Activated CD8-positive, alpha-beta memory T cell treated with anti-CD3 and anti-CD28 coated beads, Interleukin-2, amount 50 U/mL, for 1 hour (primary cell): ENCODE measurements around the gene RFX7.

ENCODE experiments used
- DNase-seq: peaks from one replicate; pipeline ENCODE4 v3.0.0-alpha.2; 2020; ENCODE audit errors: extremely low read depth

The RFX7 gene

DNA sequence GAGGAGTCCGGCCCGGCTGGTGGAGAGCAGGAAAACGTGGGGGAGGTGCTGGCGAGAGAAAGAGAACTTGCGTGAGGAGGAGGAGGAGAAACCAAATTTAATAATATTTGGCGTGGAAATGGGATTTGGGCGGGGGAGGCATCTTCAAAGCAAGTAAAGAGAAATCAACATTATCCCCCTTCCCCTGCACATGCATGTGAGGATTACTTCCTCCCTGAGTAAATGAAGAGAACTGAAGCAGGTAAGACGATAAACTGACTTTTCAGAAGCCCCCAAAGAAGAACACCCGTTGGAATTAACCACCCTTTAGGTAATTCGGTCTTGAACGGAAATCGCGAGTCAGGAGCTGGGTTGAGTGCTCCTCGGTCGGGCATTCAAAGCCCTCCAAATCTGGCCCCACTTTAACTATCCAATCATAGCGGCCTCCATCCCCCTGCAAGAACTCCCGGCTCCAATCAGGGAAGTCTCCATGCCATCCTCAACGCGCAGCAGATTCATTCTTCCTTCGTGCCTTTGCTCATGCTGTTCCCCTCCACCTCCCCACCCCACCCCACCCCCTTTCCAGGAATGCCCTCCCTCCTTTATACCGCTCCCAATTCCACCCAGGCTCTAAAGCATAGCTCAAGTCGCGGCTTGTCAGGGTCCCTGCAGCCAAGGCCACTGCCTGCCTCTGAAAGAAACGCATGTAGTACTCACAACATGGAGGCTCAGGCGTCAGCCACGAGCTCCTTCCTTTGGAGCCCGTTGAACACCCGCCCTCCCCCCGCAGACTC is 545 bp upstream of the RFX7 start:
- no peak for DNase-seq

DNA sequence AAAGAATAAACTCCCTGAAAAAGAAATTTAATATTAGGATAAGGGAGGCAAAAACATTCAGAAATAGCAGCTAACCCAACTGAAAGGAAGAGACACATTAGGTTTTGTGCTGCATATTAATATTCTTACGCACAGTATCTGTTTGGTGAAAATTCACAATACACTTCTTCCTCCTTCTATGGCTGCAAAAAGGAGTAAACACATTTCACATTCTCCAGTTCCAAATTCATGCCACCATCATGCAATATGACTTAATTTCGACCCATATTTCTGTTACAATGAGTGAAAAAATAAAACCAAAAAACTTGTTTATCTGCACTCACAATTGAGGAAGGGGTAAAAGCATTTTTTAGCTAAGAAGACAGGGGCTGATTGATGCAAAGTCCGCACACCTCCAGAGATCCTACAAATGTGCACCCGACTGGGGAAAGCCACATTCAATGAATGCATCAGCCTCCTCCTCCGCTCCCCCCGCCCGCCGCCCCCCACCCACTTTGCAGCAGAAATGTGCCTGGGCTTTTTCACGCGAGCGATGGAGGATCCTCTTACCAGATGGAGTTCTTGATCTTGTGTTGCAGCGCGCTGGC is 1.0 kb downstream of the RFX7 start:
- DNase-seq, result no peak

DNA sequence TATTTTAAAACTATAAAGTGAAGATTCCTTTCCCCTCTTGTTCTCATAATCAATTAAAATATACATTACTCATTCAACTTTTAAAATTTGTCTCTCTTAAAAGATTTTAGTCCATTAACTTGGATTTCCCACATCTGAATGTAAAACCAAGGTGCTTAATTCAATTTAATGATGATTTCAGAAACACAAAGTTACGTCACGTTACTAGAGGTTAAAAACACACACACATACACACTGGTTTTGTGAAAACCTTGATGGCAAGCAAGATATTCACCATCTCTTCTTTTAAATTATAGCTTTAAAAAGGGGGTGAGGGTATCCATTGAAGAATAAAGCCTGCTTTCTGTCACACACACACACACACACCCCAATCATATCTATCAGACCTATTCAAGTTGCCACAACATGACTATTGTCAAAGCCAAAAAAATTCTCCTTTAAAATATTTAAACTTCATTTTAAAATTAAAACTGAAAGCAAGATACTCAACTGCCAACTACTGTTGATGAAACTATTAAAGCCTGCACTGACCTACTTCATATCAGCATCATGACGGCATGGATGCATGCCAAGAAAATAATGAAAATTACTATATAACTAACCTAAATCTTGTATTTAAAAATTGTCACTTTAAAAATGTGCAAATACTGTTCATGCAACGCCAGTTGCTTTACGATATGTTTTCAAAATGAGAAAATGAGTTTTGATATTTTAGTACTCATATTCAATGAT is 2.1 kb downstream of the RFX7 start:
- DNase-seq, result no peak

DNA sequence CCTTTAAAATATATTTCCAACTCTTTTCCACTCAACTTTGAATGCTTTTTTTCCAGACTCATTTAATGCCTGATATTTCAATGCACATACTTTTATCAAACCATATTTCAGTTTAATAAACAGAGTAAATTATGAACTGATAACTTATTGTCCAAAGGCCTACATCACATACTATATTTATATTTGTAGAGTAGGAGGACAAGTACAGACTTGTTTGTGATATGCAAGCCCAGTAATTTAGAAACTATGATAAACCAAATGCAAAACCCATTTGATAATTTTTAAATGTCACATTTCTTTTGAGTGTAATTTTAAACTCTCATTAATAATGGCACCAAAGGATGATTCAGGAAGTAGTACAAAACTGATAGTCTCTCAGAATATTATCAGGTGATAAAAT is 3.3 kb downstream of the RFX7 start:
- no peak for DNase-seq

DNA sequence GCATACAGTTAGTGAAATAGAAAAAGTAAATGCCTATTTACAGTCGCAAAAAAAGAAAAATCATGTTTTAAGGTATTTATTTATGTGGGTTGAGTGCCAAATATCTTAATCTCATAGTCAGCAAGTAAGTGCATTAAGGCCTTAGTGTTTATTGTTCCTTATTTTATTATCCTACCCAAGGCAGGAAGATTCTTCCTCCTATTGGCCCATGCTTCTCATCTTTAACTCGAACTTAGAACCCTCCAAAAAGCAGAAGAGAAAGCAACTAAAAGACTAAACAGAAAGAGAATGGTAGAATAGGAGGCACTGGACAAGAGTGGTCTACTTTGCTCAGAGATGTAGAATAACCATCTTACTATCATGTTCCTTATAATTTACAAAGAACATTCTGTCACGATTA is 7.5 kb downstream of the RFX7 start:
- no peak for DNase-seq

DNA sequence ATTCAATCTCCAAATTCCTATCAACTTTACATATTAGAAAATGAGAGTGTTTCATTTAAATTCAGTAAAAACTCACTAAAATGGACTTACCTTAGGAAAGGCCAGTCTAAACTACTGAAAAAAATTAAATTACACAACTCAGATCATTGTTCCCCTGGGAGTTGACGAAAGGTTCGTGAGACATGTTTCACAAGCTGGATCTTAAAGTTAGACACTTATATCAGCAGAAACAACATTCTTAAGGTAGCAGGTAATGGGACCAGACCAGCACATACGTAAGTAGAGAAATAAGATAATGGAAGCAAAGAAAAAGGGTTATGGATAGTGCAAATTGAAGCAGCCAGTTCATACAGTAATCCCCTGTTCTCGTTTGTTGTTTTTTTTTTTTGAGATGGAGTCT is 8.9 kb downstream of the RFX7 start:
- DNase-seq, result no peak

DNA sequence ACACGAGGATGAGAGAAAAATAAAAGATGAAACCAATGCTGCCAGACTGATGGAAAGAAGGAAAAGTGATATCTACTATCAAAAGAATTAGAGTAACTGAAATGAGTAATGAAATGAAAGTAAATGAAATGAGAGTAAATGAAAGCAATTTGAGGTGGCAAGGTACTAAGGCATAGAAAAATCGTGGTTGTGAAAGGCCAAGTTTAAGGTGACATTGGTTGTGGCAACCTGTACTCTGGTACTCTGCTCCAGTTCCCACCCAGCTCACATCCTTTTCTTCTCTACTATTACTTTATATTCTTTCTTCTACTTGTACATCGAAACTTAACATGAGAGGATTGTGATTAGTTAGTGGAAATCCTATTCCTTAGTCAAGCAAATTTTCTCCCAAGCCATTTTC is 10.1 kb downstream of the RFX7 start:
- DNase-seq, result no peak

DNA sequence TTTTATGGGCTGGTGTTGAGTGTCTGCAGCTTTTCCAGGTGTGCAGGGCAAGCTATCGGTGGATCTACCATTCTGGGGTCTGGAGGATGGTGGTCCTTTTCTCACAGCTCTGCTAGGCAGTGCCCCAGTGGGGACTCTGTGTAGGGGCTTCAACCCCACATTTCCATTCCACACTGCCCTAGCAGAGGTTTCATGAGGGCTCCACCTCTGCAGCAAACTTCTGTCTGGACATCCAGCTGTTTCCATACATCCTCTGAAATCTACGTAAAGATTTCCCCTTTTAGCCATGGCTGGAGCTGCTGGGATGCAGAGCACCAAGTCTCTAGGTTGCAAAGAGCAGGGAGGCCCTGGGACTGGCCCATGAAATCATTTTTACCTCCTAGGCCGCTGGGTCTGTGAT is 11.6 kb downstream of the RFX7 start:
- no peak for DNase-seq

DNA sequence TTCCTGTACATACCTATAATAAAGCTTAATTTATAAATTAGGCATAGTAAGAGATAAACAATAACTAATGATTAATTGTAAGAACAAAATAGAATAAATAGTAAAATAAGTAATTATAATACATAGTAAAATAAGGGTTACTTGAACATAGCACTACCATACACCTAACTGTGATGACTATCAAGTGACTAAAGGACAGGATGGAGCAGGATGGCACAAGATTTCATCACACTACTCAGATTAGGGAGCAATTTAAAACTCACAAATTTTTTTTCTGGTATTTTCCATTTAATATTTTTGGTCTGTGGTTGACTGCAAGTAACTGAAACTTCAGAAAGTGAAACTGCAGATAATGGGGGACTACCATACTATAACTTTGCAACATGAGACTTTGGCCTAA is 14.8 kb downstream of the RFX7 start:
- DNase-seq, result no peak

DNA sequence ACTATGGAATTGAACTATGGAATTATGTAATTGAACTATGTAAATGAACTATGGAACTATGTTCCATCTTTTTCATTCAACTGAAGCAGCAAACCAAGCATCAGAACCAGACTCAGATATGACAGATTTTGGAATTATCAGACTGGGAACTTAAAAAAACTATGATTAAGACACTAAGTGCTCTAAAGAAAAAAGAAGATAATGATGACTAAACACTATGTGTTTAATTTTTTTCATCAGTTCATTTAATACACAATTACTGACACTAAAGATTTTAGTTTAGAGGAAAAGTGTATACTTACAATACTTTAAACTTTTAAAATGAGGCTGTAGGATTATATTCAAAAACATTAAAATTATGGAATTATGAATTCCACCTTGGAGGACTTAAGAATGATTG is 15.3 kb downstream of the RFX7 start:
- no peak for DNase-seq

DNA sequence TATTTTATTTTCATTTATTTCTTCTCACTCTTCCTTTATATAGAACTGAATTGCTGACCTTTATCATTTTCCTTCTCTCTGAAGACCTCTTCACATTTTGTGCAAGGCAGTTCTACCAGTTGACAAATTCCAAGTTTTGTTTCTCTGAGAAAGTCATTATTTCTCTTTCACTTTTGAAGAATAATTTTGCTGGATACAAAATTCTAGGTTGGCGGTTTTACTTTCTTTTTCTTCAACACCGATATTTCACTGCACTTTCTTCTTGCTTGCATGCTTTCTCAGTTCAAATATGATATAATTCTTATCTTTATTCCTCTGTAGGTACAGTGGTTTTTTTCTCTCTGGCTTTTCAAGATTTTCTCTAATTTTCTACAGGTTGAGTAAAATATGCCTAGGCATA is 15.9 kb downstream of the RFX7 start:
- no peak for DNase-seq

DNA sequence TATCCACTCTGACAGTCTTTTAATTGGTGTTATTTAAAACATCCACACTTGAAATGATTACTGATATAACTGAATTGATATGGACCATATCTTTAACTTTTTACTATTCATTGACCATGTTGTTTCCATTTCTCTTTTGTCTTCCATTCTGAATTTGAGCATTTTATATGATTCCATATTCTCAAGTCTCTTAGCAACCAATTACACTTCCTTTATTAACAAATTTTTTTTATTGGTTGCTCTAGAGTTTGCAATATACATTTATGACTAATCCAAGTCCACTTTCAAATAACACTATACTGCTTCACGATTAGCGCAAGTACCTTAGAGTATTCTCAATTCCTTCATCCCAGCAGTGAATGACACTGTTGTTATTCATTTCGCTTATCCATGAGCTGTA is 16.4 kb downstream of the RFX7 start:
- DNase-seq, result no peak

DNA sequence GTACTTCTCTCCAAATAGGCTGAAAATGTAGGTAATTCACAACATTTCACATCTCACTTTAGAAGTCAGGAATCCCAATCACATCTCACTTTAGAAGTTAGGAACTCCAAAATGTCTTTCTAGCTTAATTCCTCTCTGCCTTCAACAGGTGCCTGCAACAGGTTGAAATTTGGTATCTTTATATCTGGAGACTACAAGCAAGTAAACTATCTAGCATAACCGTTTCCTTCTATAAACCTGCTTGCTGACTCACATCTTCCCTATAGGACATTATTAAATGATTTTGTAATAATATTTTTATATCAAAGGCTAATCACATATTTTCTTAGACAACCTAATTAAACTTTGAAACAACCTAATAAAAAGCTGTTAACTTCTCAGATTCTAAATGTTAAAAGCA is 18.2 kb downstream of the RFX7 start:
- DNase-seq, result no peak

DNA sequence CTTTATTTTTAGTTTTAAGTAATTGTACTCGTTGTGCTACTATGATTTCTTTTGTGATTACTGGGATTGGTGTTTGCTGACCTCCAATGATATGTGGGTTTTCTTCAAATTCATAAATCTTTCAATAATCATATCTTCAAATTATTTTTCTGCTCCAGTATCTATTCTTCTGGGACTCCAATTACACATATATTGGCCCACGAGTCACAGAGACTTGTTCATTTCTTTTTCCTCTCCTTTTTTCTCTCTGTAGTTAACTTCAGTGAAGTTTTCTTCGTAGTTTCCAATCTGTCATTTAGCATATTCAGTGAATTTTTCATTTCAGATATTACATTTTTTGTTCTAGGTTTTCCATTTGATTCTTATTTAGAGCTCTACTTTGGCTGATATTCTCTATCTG is 21.4 kb downstream of the RFX7 start:
- DNase-seq, result no peak

DNA sequence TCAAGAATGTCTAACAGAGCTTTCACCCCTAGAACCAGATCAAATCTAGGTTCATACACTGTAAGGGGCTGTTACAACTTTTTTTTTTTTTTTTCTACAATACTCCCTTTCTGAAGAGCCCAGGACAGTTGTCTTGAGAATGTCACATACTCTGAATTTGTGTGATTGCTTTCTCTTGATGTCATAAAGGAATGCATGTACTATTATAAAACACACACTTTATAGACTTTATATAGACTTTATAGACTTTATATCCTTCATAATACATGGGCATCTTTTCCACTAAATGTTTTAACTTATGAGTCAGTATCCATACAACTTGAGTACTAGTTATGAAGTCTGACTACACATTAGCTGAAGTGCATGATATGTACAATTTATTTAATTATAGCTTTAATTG is 26.3 kb downstream of the RFX7 start:
- DNase-seq, result no peak

DNA sequence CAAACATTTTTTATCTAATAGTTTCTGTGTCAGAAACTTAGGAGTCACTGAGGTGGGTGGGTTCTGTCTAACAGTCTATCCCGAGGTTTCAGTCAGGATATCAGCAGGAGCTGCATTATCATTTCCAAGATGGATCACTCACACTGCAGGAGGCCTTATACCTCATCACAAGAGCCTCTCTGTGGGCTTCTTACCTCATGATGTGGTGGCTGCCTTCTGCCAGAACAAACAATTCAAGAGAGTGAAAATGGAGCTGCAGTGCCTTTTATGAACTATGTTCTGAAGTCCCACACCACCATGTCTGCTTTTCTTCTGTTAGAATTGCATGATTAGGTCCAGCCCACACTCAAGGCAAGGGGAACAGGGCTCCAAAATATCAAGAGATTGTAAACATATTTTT is 27.9 kb downstream of the RFX7 start:
- no peak for DNase-seq

DNA sequence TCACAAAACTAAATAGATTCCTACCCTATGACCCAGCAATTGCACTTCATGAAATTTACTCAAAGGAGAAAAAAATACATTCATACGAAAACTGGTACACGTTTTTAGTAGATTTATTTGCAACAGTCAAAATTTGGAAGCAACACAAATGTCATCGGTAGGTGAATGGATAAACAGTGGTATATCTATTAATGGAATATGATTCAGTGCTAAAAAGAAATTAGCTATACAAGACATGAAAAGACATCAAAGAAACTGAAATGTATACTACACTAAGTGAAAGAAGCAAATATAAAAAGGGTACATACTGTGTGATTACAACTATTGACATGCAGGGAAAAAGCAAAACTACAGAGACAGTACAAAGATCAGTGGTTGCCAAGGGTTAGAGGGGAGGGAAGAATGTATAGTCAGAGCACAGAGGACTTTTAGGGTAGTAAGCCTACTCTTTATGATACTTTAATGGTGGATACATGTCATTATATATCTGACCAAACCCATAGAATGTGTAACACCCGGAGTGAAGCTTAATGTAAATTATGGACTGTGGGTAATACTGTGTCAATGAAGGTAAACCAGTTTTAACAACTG is 31.6 kb downstream of the RFX7 start:
- no peak for DNase-seq

DNA sequence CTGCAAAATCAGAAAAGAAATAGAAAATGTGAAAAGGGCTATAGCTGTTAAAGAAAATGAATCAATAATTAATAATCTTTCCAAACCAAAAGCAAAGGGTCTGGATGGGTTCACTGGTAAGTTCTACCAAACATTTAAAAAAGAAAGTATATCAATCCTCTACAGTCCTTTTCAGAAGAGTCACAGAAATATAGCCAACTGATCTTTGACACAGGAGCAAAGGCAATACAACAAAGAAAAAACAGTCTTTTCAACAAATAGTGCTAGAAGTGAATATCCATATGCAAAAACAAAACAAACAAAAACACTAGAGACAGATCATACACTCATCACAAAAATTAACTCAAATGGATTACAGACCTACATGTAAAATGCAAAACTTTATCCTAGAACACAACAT is 32.6 kb downstream of the RFX7 start:
- DNase-seq, result no peak

DNA sequence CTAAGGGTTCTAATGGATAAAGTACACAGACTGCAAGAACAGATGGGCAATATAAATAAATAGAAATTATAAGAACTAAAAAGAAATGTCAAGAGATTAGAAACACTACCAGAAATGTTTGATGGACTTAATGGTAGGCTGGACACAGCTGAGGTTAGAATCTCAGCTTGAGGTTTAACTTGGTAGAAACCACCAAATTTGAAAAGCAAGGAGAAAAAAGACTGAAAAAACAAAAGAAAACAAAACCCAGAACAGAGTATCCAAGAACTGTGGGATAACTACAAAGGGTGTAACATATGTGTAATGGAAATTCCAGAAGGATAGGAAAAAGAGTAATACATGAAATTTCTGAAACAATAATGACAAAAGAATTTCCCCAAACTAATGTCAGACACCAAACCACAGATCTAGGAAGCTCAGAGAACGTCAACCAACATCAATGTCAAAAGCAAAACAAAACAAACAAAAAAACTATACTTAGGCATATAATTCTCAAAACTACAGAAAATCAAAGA is 35.0 kb downstream of the RFX7 start:
- DNase-seq, result no peak

DNA sequence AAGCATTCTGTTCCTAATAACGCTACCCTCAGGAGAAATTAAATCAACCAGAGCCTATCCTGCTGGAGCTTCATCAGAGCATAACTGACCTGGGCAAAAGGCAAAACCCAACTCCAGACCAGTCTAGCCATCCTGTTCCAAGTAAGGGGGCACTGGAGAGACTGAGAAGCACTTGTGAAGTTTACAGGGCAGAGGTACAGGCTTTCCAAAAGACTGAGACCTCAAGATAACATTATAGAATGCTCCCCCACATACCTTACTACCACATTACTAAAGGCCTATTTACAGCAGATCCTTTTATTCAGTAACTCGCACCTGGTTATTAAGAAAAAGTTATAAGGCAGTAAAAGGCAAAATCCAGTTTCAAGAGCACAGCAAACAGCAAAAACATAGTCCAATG is 35.5 kb downstream of the RFX7 start:
- no peak for DNase-seq

DNA sequence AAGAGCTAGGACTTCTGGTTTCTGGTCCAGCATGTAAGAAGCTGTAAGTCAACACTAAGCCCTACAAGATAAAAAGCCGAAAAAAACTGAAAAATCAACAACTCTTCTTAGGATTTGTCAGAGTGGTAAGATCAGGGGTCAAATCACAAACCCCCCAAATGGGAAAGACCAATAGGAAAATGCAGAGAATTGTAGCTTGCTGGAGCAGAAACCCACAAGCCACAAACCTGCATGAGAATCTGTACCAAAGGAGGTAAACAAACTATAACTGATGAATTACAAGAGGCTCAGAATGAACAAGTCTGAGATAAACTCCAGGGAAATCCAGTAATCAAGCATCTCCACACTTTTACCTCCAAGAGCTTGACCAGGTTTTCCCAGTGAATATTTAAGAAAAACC is 36.0 kb downstream of the RFX7 start:
- no peak for DNase-seq

DNA sequence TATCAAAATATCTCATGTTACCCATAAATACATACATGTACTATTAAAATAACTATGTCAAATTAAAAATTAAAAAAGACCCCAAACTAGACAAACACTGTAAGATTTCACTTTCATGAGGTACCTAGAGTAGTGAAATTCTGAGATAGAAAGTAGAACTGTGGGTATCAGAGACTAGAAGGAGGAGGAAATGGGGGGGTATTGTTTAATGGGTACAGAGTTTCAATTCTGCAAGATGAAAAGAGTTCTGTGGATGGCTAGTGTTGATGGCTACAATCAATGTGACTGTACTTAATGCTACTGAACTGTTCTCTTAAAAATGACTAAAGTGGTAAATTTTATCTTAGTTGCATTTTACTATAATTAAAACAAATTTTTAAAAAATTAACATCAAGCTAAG is 36.6 kb downstream of the RFX7 start:
- DNase-seq, result no peak
